Measurements from ENCODE around the gene ERBB3. TPM values are rescaled to one million over a fixed set of nuclear protein-coding genes. Genes with fewer than 3 reads are reported as not detected.

ERBB3 gene
- total and polyA plus RNA-seq, 2 of the 8 experiments (the other 6 are each of a cell fraction or from before 2014, with no cell fraction given), result 33.9 to 52.4 TPM

GRCh38 chr12:56116267-56117081, 36.5 kb downstream of the ERBB3 start, which contains the start of gene RPL41 (continued):
- TF ChIP-seq GABPA (IDR thresholded peaks at IDR 0.05; ENCODE audit: borderline replicate concordance, insufficient read depth, low read length) (peak; percentile 88), NANOG (IDR thresholded peaks at IDR 0.05; ENCODE audit: insufficient read depth, low read depth, low read length, poor library complexity, severe bottlenecking) (no peak), POU5F1 (IDR thresholded peaks at IDR 0.05; ENCODE audit: low read depth, low read length) (no peak), EZH2 (IDR thresholded peaks at IDR 0.05; ENCODE audit: low read depth, low read length, severe bottlenecking) (no peak), SIX5 (IDR thresholded peaks at IDR 0.05; ENCODE audit: low read depth, low read length) (peak; percentile 59), BACH1 (IDR thresholded peaks at IDR 0.05; ENCODE audit: low read length) (no peak), CHD1 (IDR thresholded peaks at IDR 0.05; ENCODE audit: low read depth, low read length) (peak; percentile 78; the same call in 1 of the 2 replicates), RBBP5 (IDR thresholded peaks at IDR 0.05; ENCODE audit: borderline replicate concordance, low read depth, low read length) (no peak), RFX5 (IDR thresholded peaks at IDR 0.05; ENCODE audit: borderline replicate concordance, low read depth, low read length) (no peak), ASH2L (IDR thresholded peaks at IDR 0.05; ENCODE audit: low read length) (peak; percentile 59), CTCF (IDR thresholded peaks at IDR 0.05; ENCODE audit: control extremely low read depth in 1 of 3, insufficient read depth in 1 of 3, low read depth in 1 of 3, low read length in 3 of 3) (no peak), JUND (IDR thresholded peaks at IDR 0.05; ENCODE audit: low read length) (no peak), KDM4A (IDR thresholded peaks at IDR 0.05; ENCODE audit: low read depth, low read length, severe bottlenecking) (no peak), MAX (IDR thresholded peaks at IDR 0.05) (peak; percentile 73), TAF7 (optimal IDR thresholded peaks at IDR 0.05; ENCODE audit: borderline replicate concordance, low read depth, low read length) (peak; percentile 99), ATF2 (IDR thresholded peaks at IDR 0.05; ENCODE audit: low read length) (peak; percentile 44; the same call in 1 of the 2 replicates), SP1 (IDR thresholded peaks at IDR 0.05; ENCODE audit: low read depth, low read length) (peak; percentile 78), CBX5 (IDR thresholded peaks at IDR 0.05; ENCODE audit: low read depth, low read length) (no peak), GTF2F1 (IDR thresholded peaks at IDR 0.05; ENCODE audit: borderline replicate concordance, low read depth, low read length) (peak; percentile 93), CREB1 (IDR thresholded peaks at IDR 0.05) (peak; percentile 93)

Measured in H1 (cell line).